ENCODE results near the gene DERA.

GRCh38 chr12:15918066-15918465 lies 6.9 kb downstream of the DERA start:
- TF ChIP-seq CTCF (IDR thresholded peaks at IDR 0.05; ENCODE audit: poor library complexity) (no peak), EZH2 (IDR thresholded peaks at IDR 0.05; ENCODE audit: borderline replicate concordance) (no peak), EZH2phosphoT487 (IDR thresholded peaks at IDR 0.05; ENCODE audit: low read depth, severe bottlenecking, unreplicated experiment) (no peak)

All from hepatocyte (in vitro differentiated cells).